HCT116 (cell line): Measurements from ENCODE around the gene PRAMEF20.

ENCODE experiments used
- POLR2A ChIP-seq: IDR thresholded peaks from 2 replicates; pipeline ENCODE4 v1.7.0; 2011; ENCODE audit warnings: borderline replicate concordance; ENCODE audit not compliant: insufficient read depth, insufficient read length; ENCODE audit errors: extremely low read depth
- TF ChIP-seq, protein P1 (sequence below), 3 experiments: fragments of 200-600 bp in 1 of 3; sonication (generic) in 1 of 3; IDR thresholded peaks in 2 of 3; conservative IDR thresholded peaks in 1 of 3; 2 replicates each; pipeline ENCODE4 v1.5.1; 2012 to 2017; ENCODE audit warnings: low read depth in 2 of 3, low read length in 2 of 3, antibody characterized with exemption in 1 of 3, borderline replicate concordance in 1 of 3, control low read depth in 1 of 3, mild to moderate bottlenecking in 1 of 3, mixed read lengths in 1 of 3, mixed run types in 1 of 3, moderate library complexity in 1 of 3; ENCODE audit not compliant: insufficient read depth in 1 of 3

DNA sequence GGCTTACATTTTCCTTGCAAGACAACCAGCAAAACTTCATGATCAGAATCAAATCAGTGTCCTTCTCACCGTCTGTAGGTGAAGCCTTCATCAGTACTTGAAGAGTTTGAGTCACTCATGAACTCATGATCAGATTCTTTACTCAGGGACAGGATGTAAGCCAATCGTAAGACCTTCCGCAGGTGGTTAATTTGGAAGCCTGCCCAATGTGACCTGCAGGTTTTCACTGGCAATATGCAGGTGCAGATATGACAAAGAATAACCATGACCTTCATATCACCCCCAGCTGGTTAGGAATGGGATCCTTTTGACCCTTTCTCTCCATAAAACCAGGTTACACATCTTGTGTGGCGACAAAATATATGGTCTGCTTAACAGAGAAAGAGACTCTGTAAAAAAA, 2.4 kb upstream of the PRAMEF20 start:
- TF ChIP-seq, protein P1, sequence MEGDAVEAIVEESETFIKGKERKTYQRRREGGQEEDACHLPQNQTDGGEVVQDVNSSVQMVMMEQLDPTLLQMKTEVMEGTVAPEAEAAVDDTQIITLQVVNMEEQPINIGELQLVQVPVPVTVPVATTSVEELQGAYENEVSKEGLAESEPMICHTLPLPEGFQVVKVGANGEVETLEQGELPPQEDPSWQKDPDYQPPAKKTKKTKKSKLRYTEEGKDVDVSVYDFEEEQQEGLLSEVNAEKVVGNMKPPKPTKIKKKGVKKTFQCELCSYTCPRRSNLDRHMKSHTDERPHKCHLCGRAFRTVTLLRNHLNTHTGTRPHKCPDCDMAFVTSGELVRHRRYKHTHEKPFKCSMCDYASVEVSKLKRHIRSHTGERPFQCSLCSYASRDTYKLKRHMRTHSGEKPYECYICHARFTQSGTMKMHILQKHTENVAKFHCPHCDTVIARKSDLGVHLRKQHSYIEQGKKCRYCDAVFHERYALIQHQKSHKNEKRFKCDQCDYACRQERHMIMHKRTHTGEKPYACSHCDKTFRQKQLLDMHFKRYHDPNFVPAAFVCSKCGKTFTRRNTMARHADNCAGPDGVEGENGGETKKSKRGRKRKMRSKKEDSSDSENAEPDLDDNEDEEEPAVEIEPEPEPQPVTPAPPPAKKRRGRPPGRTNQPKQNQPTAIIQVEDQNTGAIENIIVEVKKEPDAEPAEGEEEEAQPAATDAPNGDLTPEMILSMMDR (IDR thresholded peaks at IDR 0.05 in 2 of 3, conservative IDR thresholded peaks at IDR 0.05 in 1 of 3; ENCODE audit: borderline replicate concordance in 1 of 3, insufficient read depth in 1 of 3, low read depth in 2 of 3, low read length in 2 of 3) = no peak
- no peak for TF ChIP-seq POLR2A
